Measurements from ENCODE around the gene GGA2.

DNA sequence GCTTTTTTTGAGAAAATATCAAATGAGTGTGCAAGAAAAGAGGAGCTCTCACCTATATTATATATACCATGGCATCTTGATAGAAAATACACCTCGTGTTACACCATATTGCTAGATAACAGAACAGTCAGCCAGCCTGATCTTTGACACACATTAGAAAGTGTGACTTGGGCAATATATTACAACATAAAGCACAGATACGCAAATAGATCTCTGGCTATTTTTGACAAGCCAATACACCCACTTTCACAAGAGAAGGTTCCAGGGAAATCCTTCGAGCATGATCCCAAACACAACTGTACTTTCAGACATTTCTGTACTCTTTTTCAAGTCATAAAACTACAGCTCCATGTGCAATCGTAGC is 9.4 kb downstream of the GGA2 start:
- TF ChIP-seq, protein P1, sequence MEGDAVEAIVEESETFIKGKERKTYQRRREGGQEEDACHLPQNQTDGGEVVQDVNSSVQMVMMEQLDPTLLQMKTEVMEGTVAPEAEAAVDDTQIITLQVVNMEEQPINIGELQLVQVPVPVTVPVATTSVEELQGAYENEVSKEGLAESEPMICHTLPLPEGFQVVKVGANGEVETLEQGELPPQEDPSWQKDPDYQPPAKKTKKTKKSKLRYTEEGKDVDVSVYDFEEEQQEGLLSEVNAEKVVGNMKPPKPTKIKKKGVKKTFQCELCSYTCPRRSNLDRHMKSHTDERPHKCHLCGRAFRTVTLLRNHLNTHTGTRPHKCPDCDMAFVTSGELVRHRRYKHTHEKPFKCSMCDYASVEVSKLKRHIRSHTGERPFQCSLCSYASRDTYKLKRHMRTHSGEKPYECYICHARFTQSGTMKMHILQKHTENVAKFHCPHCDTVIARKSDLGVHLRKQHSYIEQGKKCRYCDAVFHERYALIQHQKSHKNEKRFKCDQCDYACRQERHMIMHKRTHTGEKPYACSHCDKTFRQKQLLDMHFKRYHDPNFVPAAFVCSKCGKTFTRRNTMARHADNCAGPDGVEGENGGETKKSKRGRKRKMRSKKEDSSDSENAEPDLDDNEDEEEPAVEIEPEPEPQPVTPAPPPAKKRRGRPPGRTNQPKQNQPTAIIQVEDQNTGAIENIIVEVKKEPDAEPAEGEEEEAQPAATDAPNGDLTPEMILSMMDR (IDR thresholded peaks at IDR 0.05) = no peak
- TF ChIP-seq POLR2A (IDR thresholded peaks at IDR 0.05) = no peak

Measured in breast epithelium (tissue), 3 donors.